HL-60 (cell line): ENCODE results near the gene RNF26.

Source experiments
- DNase-seq, 2 experiments: peaks; one replicate each; pipeline ENCODE4 v3.0.0-alpha.2; 2010 to 2020; ENCODE audit warnings: low read depth in 1 of 2, low spot score in 1 of 2
- H3K27ac ChIP-seq: fragments of 250-450 bp; sonication (Bioruptor Pico); replicated peaks from 2 replicates; pipeline ENCODE4 v1.5.1; 2020; ENCODE audit warnings: mild to moderate bottlenecking, moderate library complexity
- H3K27me3 ChIP-seq: fragments of 250-450 bp; sonication (Bioruptor Pico); 2 replicates; pipeline ENCODE4 v1.5.1; 2021; ENCODE audit warnings: mild to moderate bottlenecking, moderate library complexity; ENCODE audit not compliant: insufficient read depth, poor library complexity, severe bottlenecking
- H3K4me3 ChIP-seq: replicated peaks from 2 replicates; pipeline ENCODE4 v1.5.1; 2011; ENCODE audit warnings: mild to moderate bottlenecking, control low read depth, low read length; ENCODE audit not compliant: insufficient read depth
- GABPA ChIP-seq: IDR thresholded peaks from 2 replicates; pipeline ENCODE4 v1.6.1; 2012; ENCODE audit warnings: low read depth
- POLR2AphosphoS5 ChIP-seq: IDR thresholded peaks from 2 replicates; pipeline ENCODE4 v1.6.1; 2012; ENCODE audit warnings: low read depth
- SPI1 ChIP-seq: IDR thresholded peaks from 2 replicates; pipeline ENCODE4 v1.6.1; 2012; ENCODE audit warnings: low read depth, mild to moderate bottlenecking, borderline replicate concordance
- TF ChIP-seq, protein P1 (sequence below): IDR thresholded peaks from 2 replicates; pipeline ENCODE4 v1.6.1; 2012; ENCODE audit warnings: low read depth; ENCODE audit not compliant: insufficient replicate concordance
- TF ChIP-seq, protein P2 (sequence below): IDR thresholded peaks from one replicate; pipeline ENCODE4 v1.5.1; 2011; ENCODE audit warnings: low read length, control low read depth, inconsistent platforms; ENCODE audit not compliant: insufficient read depth

Gene RNF26

DNA sequence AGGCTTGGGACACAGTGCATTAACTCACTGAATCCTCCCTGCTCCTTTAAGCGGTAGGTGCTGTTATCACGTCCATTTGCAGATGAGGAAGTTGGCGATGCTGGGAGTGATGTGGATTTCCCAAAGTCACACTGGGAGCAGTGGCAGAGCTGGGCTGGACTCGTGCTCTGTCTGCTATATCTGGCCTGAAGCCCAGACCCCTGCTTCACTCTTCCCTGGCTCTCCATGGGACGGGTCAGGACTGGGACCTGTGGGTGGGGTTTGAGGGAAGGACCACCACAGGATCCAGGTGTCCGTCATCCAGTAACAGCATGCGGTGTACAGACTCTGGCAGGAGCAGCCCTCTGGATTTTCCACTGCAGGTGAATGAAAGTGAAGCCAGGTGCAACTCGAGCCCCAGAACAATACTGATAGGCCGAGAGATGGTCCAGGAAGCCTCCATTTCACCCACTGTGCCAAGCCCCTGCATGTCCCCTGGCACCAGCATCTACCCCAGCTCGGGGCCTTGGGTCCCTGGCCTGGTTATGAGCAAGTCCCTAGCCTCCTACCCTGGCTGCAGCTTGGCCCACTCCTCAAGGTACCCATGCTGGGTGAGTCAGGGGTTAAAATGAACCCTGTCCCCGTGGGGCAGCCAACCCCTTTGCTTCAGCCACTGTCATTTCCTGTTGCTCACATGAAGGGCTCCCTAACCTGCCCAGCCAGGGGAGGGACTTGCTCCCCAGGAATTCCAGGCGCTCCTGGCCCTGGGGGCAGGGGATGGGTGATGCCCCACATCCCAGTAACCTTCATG lies 43.0 kb downstream of the RNF26 start:
- no peaks in the 10 kb centered on the region for H3K27me3 ChIP-seq
- DNase-seq: no peak
- no peak overlapping the region for H3K27ac ChIP-seq
- TF ChIP-seq, protein P1, sequence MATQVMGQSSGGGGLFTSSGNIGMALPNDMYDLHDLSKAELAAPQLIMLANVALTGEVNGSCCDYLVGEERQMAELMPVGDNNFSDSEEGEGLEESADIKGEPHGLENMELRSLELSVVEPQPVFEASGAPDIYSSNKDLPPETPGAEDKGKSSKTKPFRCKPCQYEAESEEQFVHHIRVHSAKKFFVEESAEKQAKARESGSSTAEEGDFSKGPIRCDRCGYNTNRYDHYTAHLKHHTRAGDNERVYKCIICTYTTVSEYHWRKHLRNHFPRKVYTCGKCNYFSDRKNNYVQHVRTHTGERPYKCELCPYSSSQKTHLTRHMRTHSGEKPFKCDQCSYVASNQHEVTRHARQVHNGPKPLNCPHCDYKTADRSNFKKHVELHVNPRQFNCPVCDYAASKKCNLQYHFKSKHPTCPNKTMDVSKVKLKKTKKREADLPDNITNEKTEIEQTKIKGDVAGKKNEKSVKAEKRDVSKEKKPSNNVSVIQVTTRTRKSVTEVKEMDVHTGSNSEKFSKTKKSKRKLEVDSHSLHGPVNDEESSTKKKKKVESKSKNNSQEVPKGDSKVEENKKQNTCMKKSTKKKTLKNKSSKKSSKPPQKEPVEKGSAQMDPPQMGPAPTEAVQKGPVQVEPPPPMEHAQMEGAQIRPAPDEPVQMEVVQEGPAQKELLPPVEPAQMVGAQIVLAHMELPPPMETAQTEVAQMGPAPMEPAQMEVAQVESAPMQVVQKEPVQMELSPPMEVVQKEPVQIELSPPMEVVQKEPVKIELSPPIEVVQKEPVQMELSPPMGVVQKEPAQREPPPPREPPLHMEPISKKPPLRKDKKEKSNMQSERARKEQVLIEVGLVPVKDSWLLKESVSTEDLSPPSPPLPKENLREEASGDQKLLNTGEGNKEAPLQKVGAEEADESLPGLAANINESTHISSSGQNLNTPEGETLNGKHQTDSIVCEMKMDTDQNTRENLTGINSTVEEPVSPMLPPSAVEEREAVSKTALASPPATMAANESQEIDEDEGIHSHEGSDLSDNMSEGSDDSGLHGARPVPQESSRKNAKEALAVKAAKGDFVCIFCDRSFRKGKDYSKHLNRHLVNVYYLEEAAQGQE: no peak
- TF ChIP-seq SPI1: no peak
- no peak for TF ChIP-seq GABPA
- no peak for TF ChIP-seq POLR2AphosphoS5
- TF ChIP-seq, protein P2, sequence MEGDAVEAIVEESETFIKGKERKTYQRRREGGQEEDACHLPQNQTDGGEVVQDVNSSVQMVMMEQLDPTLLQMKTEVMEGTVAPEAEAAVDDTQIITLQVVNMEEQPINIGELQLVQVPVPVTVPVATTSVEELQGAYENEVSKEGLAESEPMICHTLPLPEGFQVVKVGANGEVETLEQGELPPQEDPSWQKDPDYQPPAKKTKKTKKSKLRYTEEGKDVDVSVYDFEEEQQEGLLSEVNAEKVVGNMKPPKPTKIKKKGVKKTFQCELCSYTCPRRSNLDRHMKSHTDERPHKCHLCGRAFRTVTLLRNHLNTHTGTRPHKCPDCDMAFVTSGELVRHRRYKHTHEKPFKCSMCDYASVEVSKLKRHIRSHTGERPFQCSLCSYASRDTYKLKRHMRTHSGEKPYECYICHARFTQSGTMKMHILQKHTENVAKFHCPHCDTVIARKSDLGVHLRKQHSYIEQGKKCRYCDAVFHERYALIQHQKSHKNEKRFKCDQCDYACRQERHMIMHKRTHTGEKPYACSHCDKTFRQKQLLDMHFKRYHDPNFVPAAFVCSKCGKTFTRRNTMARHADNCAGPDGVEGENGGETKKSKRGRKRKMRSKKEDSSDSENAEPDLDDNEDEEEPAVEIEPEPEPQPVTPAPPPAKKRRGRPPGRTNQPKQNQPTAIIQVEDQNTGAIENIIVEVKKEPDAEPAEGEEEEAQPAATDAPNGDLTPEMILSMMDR: no peak
- no peak overlapping the region for H3K4me3 ChIP-seq

GRCh38 chr11:119377961-119378667 lies 43.8 kb downstream of the RNF26 start:
- TF ChIP-seq POLR2AphosphoS5 (no peak), SPI1 (no peak), GABPA (no peak)
- TF ChIP-seq, protein P2: no peak
- TF ChIP-seq, protein P1: no peak
- Histone ChIP-seq H3K27me3 (no peaks in the 10 kb centered on the region), H3K4me3 (no peak overlapping the region), H3K27ac (no peak overlapping the region)
- DNase-seq: no peak

- H3K27me3 ChIP-seq: no peaks in the 10 kb centered on the region
- H3K27ac ChIP-seq: no peak overlapping the region
- no peak overlapping the region for H3K4me3 ChIP-seq
- no peak for DNase-seq
- TF ChIP-seq, protein P1: no peak
- TF ChIP-seq SPI1 (no peak), POLR2AphosphoS5 (no peak), GABPA (no peak)
- TF ChIP-seq, protein P2: no peak
Observed at GRCh38 chr11:119378851-119379465, 44.6 kb downstream of the RNF26 start.
